ENCODE measurements around the gene PEX3. TPM values are rescaled to one million over a fixed set of nuclear protein-coding genes. Genes with fewer than 3 reads are reported as not detected.

Gene PEX3
- total and polyA plus RNA-seq, 2 of the 4 experiments (the other 2 are of a cell fraction), result 13.3 to 13.7 TPM

DNA sequence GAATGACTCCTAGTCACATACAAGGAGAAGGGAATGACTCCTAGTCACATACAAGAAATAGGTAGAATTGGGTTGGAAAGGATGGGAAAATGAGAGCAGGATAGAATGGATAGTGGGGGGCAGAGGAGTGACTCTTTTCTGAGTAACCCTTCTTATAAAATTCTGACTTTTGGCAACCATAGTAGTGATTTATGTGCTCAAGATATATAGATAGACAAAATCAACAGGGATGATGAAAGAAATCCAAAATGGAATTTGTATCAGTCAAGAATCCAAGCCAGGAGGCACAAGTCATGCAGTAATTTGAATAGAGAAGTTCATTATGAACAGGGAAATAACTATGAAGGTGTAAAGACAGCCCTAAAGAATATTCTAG, 41.8 kb upstream of the PEX3 start:
- H3K23ac ChIP-seq (ENCODE audit: low read depth, low read length), result no peak overlapping the region
- no peak overlapping the region for H3K4me3 ChIP-seq (ENCODE audit: insufficient read depth, low read depth, low read length)
- no peak overlapping the region for H2AK5ac ChIP-seq (ENCODE audit: low read depth, low read length)
- H3K4me1 ChIP-seq (ENCODE audit: control insufficient read depth, insufficient read depth, low read length), result no peaks in the 10 kb centered on the region; the same call in 1 of the 2 replicates
- no peaks in the 10 kb centered on the region for H3K9me1 ChIP-seq (ENCODE audit: insufficient read depth, low read length)
- H2BK120ac ChIP-seq (ENCODE audit: low read depth, low read length), result no peak overlapping the region
- H3K18ac ChIP-seq (ENCODE audit: low read depth, low read length), result no peak overlapping the region
- in situ Hi-C loops (cut with MboI; ENCODE audit: low sequenced_read_pairs), result no loop called here
- no peak overlapping the region for H2AK9ac ChIP-seq (replicated peaks; ENCODE audit: low read depth, low read length, poor library complexity)
- dilution Hi-C loops (cut with HindIII; ENCODE audit: low sequenced_read_pairs, unreplicated experiment), result no loop called here
- H4K91ac ChIP-seq (ENCODE audit: insufficient read depth, low read depth, low read length), result no peak overlapping the region
- H3K4ac ChIP-seq (ENCODE audit: low read depth, low read length), result no peak overlapping the region
- H3K79me1 ChIP-seq (ENCODE audit: low read depth in 1 of 2, low read length in 2 of 2), result no peaks in the 10 kb centered on the region
- no peak for ATAC-seq (ENCODE audit: low read depth)
- no peaks in the 10 kb centered on the region; the same call in none of the 2 replicates for H3K27me3 ChIP-seq (ENCODE audit: control insufficient read depth, insufficient read depth, low read length)
- no peaks in the 10 kb centered on the region for H3K36me3 ChIP-seq (ENCODE audit: control insufficient read depth, insufficient read depth, low read length)
- no peak overlapping the region for H2BK5ac ChIP-seq (ENCODE audit: low read depth, low read length, poor library complexity, severe bottlenecking)
- no peak overlapping the region for H3K27ac ChIP-seq (ENCODE audit: insufficient read depth, low read length)
- H3K4me2 ChIP-seq (ENCODE audit: low read depth, low read length), result no peak overlapping the region
- H2BK20ac ChIP-seq (ENCODE audit: low read depth, low read length), result no peak overlapping the region
- H3K9ac ChIP-seq (ENCODE audit: low read depth, low read length), result no peak overlapping the region
- no peaks in the 10 kb centered on the region for H4K20me1 ChIP-seq (ENCODE audit: insufficient read depth, low read length)
- H3K56ac ChIP-seq (ENCODE audit: extremely low read depth, insufficient read depth, low read length), result no peak overlapping the region
- no peak overlapping the region for H4K5ac ChIP-seq (ENCODE audit: low read depth, low read length)
- H3K14ac ChIP-seq (replicated peaks; ENCODE audit: low read depth, low read length), result no peak overlapping the region
- TF ChIP-seq POLR2A (IDR thresholded peaks at IDR 0.05; ENCODE audit: low read depth, low read length), result no peak
- no peak for TF ChIP-seq RCOR1 (IDR thresholded peaks at IDR 0.05; ENCODE audit: insufficient replicate concordance, low read length)
- no peak for TF ChIP-seq MXI1 (IDR thresholded peaks at IDR 0.05; ENCODE audit: borderline replicate concordance, low read depth, low read length)
- TF ChIP-seq SMC3 (IDR thresholded peaks at IDR 0.05; ENCODE audit: low read depth, low read length), result no peak
- TF ChIP-seq USF2 (IDR thresholded peaks at IDR 0.05; ENCODE audit: low read depth, low read length), result no peak
- TF ChIP-seq MAZ (IDR thresholded peaks at IDR 0.05; ENCODE audit: borderline replicate concordance, low read depth, low read length), result no peak
- TF ChIP-seq NFE2L2 (IDR thresholded peaks at IDR 0.05; ENCODE audit: low read depth, low read length), result no peak
- no peak for TF ChIP-seq CHD1 (IDR thresholded peaks at IDR 0.05; ENCODE audit: low read depth, low read length)
- TF ChIP-seq, protein P1, sequence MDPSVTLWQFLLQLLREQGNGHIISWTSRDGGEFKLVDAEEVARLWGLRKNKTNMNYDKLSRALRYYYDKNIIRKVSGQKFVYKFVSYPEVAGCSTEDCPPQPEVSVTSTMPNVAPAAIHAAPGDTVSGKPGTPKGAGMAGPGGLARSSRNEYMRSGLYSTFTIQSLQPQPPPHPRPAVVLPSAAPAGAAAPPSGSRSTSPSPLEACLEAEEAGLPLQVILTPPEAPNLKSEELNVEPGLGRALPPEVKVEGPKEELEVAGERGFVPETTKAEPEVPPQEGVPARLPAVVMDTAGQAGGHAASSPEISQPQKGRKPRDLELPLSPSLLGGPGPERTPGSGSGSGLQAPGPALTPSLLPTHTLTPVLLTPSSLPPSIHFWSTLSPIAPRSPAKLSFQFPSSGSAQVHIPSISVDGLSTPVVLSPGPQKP (IDR thresholded peaks at IDR 0.05; ENCODE audit: borderline replicate concordance, low read depth, low read length), result no peak
- no peak for TF ChIP-seq CEBPB (IDR thresholded peaks at IDR 0.05; ENCODE audit: low read depth, low read length)
- no peak for TF ChIP-seq MAFK (IDR thresholded peaks at IDR 0.05; ENCODE audit: low read depth, low read length)
- no peak for TF ChIP-seq RFX5 (IDR thresholded peaks at IDR 0.05; ENCODE audit: low read depth, low read length)
- TF ChIP-seq RAD21 (IDR thresholded peaks at IDR 0.05; ENCODE audit: low read length), result no peak
- TF ChIP-seq FOS (IDR thresholded peaks at IDR 0.05; ENCODE audit: low read depth, low read length), result no peak
- no peak for TF ChIP-seq CTCF (conservative IDR thresholded peaks at IDR 0.05; ENCODE audit: low read depth, low read length)
- no peak for TF ChIP-seq BHLHE40 (IDR thresholded peaks at IDR 0.05; ENCODE audit: low read depth, low read length)
- CTCF ChIA-PET, result no interaction called here
- no peak overlapping the region for H2BK15ac ChIP-seq (ENCODE audit: low read depth, low read length)
- POLR2A ChIA-PET (ENCODE audit: unreplicated experiment), result no interaction called here
- intact Hi-C loops (cut with micrococcal nuclease), result no loop called here
- no peak for DNase-seq
- H2AFZ ChIP-seq (replicated peaks; ENCODE audit: low read length, poor library complexity), result no peak overlapping the region
- H3K9me3 ChIP-seq (ENCODE audit: control insufficient read depth, insufficient read depth, low read length), result no peaks in the 10 kb centered on the region
- no TSS peak for BruUV-seq (replicated peaks)
- no peak overlapping the region for H4K8ac ChIP-seq (ENCODE audit: low read depth in 2 of 2, low read length in 2 of 2)
